HUES48 (cell line): ENCODE data around the gene TNK1.
A peak's percentile ranks its signal among the peaks of the same experiment; 100 is the strongest.

ENCODE experiments used
- H3K27ac ChIP-seq: one replicate; pipeline ENCODE4 v1.7.0; 2013; ENCODE audit warnings: low read depth, low read length, inconsistent platforms
- H3K27me3 ChIP-seq: 2 replicates; pipeline ENCODE4 v1.6.1; 2013; ENCODE audit warnings: mild to moderate bottlenecking, low read length; ENCODE audit not compliant: control insufficient read depth, insufficient read depth
- H3K36me3 ChIP-seq: 2 replicates; pipeline ENCODE4 v1.6.1; 2013; ENCODE audit warnings: low read length; ENCODE audit not compliant: control insufficient read depth, insufficient read depth
- H3K4me1 ChIP-seq: 2 replicates; pipeline ENCODE4 v1.6.1; 2013; ENCODE audit warnings: mild to moderate bottlenecking, low read length; ENCODE audit not compliant: control insufficient read depth, insufficient read depth
- H3K4me3 ChIP-seq: 2 replicates; pipeline ENCODE4 v1.5.1; 2013; ENCODE audit warnings: mild to moderate bottlenecking, low read depth, low read length
- H3K9ac ChIP-seq: 2 replicates; pipeline ENCODE4 v1.6.1; 2013; ENCODE audit warnings: mild to moderate bottlenecking, low read depth, low read length, moderate library complexity
- H3K9me3 ChIP-seq: 2 replicates; pipeline ENCODE4 v1.6.1; 2013; ENCODE audit warnings: low read length; ENCODE audit not compliant: control insufficient read depth, insufficient read depth

Gene TNK1

GRCh38 chr17:7425756-7426155 lies 44.9 kb downstream of the TNK1 start:
- Histone ChIP-seq H3K9ac (no peak overlapping the region), H3K36me3 (no peaks in the 10 kb centered on the region), H3K9me3 (no peaks in the 10 kb centered on the region), H3K27me3 (no peaks in the 10 kb centered on the region), H3K4me3 (no peak overlapping the region), H3K27ac (no peak overlapping the region), H3K4me1 (no peaks in the 10 kb centered on the region)

GRCh38 chr17:7426203-7426863 lies 45.4 kb downstream of the TNK1 start:
- H3K4me1 ChIP-seq = no peaks in the 10 kb centered on the region
- no peak overlapping the region for H3K4me3 ChIP-seq
- no peak overlapping the region for H3K27ac ChIP-seq
- H3K27me3 ChIP-seq = no peaks in the 10 kb centered on the region
- H3K9ac ChIP-seq = no peak overlapping the region
- no peaks in the 10 kb centered on the region for H3K36me3 ChIP-seq
- H3K9me3 ChIP-seq = no peaks in the 10 kb centered on the region

GRCh38 chr17:7426896-7427489 lies 46.1 kb downstream of the TNK1 start:
- H3K9me3 ChIP-seq = no peaks in the 10 kb centered on the region
- no peak overlapping the region for H3K4me3 ChIP-seq
- no peaks in the 10 kb centered on the region for H3K4me1 ChIP-seq
- no peak overlapping the region for H3K9ac ChIP-seq
- H3K36me3 ChIP-seq = no peaks in the 10 kb centered on the region
- H3K27ac ChIP-seq = no peak overlapping the region
- H3K27me3 ChIP-seq = no peaks in the 10 kb centered on the region

- Histone ChIP-seq H3K27ac (no peak overlapping the region), H3K9me3 (no peaks in the 10 kb centered on the region), H3K4me1 (no peaks in the 10 kb centered on the region), H3K27me3 (no peaks in the 10 kb centered on the region), H3K4me3 (no peak overlapping the region), H3K36me3 (no peaks in the 10 kb centered on the region), H3K9ac (no peak overlapping the region)
These were observed 46.7 kb downstream of the TNK1 start for GRCh38 chr17:7427549-7427948.

GRCh38 chr17:7428557-7428956 lies 47.7 kb downstream of the TNK1 start, which contains the start of gene SPEM3:
TSS of gene SPEM3 (plus strand) at chr17:7428857. CDS start at chr17:7428903, 46 bp downstream.
- Histone ChIP-seq H3K9me3 (no peaks in the 10 kb centered on the region), H3K4me1 (no peaks in the 10 kb centered on the region), H3K4me3 (no peak within 1 kb of the TSS), H3K27ac (no peak within 1 kb of the TSS), H3K9ac (no peak within 1 kb of the TSS), H3K27me3 (no peaks in the 10 kb centered on the region), H3K36me3 (no peaks in the 10 kb centered on the region)

- H3K9me3 ChIP-seq = no peaks in the 10 kb centered on the region
- H3K27ac ChIP-seq = no peak overlapping the region
- H3K9ac ChIP-seq = no peak overlapping the region
- H3K4me1 ChIP-seq = no peaks in the 10 kb centered on the region
- no peaks in the 10 kb centered on the region for H3K36me3 ChIP-seq
- H3K27me3 ChIP-seq = no peaks in the 10 kb centered on the region
- no peak overlapping the region for H3K4me3 ChIP-seq
These were observed 48.8 kb downstream of the TNK1 start for GRCh38 chr17:7429722-7430121.

GRCh38 chr17:7431231-7431630 lies 50.3 kb downstream of the TNK1 start:
- Histone ChIP-seq H3K36me3 (no peaks in the 10 kb centered on the region), H3K4me1 (peaks cover 3% of the 10 kb centered on the region; the same call in 1 of the 2 replicates), H3K27ac (no peak overlapping the region), H3K27me3 (no peaks in the 10 kb centered on the region), H3K4me3 (no peak overlapping the region), H3K9me3 (no peaks in the 10 kb centered on the region), H3K9ac (no peak overlapping the region)

GRCh38 chr17:7432296-7432695 lies 51.4 kb downstream of the TNK1 start:
- H3K36me3 ChIP-seq = no peaks in the 10 kb centered on the region

GRCh38 chr17:7435676-7436555 lies 55.0 kb downstream of the TNK1 start:
- H3K27me3 ChIP-seq = peaks cover 24% of the 10 kb centered on the region
- peak overlapping the region; percentile 73 for H3K27ac ChIP-seq
- peaks cover 19% of the 10 kb centered on the region for H3K4me1 ChIP-seq
- H3K4me3 ChIP-seq = peak overlapping the region; percentile 92
- H3K9ac ChIP-seq = peak overlapping the region; percentile 50
- no peaks in the 10 kb centered on the region for H3K36me3 ChIP-seq
- H3K9me3 ChIP-seq = no peaks in the 10 kb centered on the region

More at GRCh38 chr17:7432296-7432695, 51.4 kb downstream of the TNK1 start:
- Histone ChIP-seq H3K4me3 (no peak overlapping the region), H3K9me3 (no peaks in the 10 kb centered on the region), H3K4me1 (peaks cover 4% of the 10 kb centered on the region; the same call in 1 of the 2 replicates), H3K9ac (no peak overlapping the region), H3K27ac (no peak overlapping the region), H3K27me3 (no peaks in the 10 kb centered on the region)

GRCh38 chr17:7436556-7437368 lies 55.9 kb downstream of the TNK1 start:
- H3K4me1 ChIP-seq = peaks cover 26% of the 10 kb centered on the region
- H3K27ac ChIP-seq = peak overlapping the region; percentile 23
- H3K9me3 ChIP-seq = no peaks in the 10 kb centered on the region
- peak overlapping the region; percentile 50; the same call in 1 of the 2 replicates for H3K9ac ChIP-seq
- H3K4me3 ChIP-seq = peak overlapping the region; percentile 92
- H3K36me3 ChIP-seq = no peaks in the 10 kb centered on the region
- peaks cover 24% of the 10 kb centered on the region for H3K27me3 ChIP-seq
